ENCODE data around the gene MYO9B. TPM values are rescaled to one million over a fixed set of nuclear protein-coding genes. Genes with fewer than 3 reads are reported as not detected.
"Not testable (repeated sequence)": the region's sequence is repeated elsewhere in the genome, so short reads cannot be mapped to it uniquely, and the experiment has no call there.

The MYO9B gene
- total RNA-seq, 1 experiment from 2014 or later = 22.0 TPM

DNA sequence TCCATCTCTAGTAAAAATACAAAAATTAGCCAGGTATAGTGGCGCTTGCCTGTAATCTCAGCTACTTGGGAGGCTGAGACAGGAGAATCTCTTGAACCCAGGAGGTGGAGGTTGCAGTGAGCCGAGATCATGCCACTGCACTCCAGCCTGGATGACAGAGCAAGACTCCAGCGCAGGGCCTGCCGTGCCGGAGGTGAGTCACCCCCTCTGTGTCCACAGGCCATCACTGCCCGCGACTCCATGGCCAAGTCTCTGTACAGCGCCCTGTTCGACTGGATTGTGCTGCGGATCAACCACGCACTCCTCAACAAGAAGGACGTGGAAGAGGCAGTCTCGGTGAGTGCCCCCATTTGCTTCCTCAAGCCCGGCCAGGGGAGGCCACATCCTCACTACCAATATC lies 86.6 kb downstream of the MYO9B start:
- in situ Hi-C loops (cut with HindIII; ENCODE audit: low sequenced_read_pairs); DNase-seq (ENCODE audit: low spot score): not testable (repeated sequence)

DNA sequence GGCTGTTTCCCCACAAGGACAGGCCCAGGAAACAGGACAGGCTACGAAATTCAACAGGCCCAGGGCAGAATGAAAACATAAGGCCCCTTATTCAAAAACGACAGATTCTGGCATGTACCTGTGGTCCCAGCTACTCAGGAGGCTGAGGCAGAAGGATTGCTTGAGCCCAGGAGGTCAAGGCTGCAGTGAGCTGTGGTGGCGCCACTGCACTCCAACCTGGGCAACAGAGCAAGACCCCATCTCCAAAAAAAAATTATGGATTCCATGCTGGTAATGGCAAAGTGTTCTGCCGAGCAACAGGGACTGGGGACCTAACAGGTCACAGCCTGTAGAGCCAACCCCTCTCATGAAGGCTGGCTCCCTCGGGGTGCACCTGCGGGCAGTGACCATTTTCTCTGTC lies 87.0 kb downstream of the MYO9B start:
- DNase-seq (ENCODE audit: low spot score) = no peak
- in situ Hi-C loops (cut with HindIII; ENCODE audit: low sequenced_read_pairs) = no loop called here

DNA sequence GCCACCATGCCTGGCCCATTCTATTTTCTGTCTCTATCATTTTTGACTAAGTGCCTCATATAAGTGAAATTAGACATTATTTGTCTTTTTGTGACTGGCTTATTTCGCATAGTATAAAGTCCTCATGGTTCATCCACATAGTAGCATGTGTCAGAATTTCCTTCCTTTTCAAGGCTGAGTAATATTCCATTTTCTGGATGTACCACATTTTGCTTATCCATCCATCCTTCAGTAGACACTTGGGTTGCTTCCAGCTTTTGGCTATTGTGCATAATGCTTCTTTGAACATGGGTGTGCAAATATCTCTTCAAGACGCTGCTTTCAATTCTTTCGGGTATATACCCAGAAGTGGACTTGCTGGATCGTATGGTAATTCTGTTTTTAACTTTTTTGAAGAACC lies 88.1 kb downstream of the MYO9B start:
- DNase-seq (ENCODE audit: low spot score) = no peak
- in situ Hi-C loops (cut with HindIII; ENCODE audit: low sequenced_read_pairs) = no loop called here

DNA sequence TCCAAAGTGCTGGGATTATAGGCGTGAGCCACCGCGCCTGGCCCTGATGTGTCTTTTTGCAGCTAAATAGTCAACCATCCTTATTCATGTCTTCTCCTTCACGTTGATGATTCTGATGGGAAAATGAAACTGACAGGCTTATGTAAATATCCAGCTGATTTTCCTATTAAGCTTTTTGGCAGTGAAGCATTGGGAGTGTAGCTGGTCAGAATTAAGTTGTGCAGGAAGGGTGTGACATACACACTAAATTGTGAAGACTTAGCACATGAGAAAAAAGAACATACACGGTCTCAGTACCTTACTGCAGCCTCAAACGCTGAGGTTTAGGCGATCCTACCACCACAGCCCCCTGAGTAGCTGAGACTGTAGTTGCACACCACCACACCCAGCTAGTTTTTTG lies 89.1 kb downstream of the MYO9B start:
- no peak for DNase-seq (ENCODE audit: low spot score)
- in situ Hi-C loops (cut with HindIII; ENCODE audit: low sequenced_read_pairs) = no loop called here

DNA sequence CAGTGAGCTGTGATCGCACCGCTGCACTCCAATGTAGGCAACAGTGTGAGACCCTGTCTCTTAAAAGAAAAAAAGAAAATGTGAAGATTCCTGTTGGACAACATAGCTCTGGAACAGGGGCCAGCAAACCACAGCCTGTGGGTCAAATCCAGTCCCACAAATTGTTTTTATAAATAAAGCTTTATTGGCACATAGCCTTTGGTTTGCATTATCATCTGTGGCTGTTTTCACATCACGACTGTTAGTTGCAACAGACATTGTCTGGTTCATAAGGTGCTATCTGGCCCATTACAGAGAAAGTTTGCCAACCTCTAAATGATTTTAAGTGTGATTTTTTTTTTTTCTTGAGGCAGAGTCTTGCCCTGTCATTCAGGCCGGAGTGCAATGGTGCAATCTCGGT lies 90.1 kb downstream of the MYO9B start:
- in situ Hi-C loops (cut with HindIII; ENCODE audit: low sequenced_read_pairs) = no loop called here
- DNase-seq (ENCODE audit: low spot score) = no peak

DNA sequence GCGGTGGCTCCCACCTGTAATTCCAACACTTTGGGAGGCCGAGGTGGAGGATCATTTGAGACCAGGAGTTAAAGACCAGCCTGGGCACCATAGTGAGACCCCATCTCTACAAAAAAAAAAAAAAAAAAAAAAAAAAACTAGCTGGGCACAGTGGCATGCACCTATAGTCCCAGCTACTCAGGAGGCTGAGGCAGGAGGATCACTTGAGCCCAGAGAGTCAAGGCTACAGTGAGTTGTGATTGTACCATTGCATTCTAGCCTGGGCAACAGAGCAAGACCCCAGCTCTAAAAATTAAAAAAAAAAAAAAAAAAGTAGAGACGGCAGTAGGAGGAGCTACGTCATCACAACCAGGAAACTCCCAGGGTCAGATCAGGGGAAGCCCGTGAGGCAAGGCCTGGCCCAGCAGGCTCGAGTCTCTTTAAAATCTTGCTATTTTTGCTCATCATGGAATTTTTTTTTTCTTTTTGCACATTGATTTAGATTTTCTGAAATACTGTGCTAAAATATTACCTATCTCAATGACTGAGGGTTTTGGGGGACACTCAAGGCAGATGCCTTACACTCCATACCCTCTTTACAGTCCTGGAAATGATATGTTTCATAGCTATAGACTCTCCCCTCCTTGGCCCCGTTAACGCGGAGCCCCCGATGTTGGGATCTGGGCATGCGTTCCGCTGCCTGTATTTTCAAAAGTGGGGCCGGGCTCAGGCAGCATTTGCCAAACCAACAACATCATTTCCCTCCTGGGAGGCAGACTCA lies 95.1 kb downstream of the MYO9B start:
- no peak for DNase-seq (ENCODE audit: low spot score)
- in situ Hi-C loops (cut with HindIII; ENCODE audit: low sequenced_read_pairs) = no loop called here

DNA sequence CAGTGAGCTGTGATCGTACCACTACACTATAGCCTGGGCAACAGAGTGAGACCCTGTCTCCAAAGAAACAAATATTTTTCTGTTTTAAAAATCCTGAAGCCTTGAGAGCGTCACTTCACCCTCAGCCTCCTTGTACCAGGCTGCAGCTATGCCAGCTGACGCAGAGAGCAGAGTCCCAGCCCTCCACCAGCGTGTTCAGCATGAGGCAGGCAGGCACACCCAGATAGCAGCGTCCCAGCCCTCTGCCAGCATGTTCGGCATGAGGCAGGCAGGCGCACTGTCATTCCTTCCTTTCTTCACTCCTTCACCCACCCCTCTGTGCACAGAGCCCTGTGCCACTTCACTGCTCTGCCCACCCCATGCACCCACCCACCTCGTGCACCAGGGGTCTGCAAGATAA lies 96.3 kb downstream of the MYO9B start:
- no peak for DNase-seq (ENCODE audit: low spot score)
- in situ Hi-C loops (cut with HindIII; ENCODE audit: low sequenced_read_pairs) = no loop called here

DNA sequence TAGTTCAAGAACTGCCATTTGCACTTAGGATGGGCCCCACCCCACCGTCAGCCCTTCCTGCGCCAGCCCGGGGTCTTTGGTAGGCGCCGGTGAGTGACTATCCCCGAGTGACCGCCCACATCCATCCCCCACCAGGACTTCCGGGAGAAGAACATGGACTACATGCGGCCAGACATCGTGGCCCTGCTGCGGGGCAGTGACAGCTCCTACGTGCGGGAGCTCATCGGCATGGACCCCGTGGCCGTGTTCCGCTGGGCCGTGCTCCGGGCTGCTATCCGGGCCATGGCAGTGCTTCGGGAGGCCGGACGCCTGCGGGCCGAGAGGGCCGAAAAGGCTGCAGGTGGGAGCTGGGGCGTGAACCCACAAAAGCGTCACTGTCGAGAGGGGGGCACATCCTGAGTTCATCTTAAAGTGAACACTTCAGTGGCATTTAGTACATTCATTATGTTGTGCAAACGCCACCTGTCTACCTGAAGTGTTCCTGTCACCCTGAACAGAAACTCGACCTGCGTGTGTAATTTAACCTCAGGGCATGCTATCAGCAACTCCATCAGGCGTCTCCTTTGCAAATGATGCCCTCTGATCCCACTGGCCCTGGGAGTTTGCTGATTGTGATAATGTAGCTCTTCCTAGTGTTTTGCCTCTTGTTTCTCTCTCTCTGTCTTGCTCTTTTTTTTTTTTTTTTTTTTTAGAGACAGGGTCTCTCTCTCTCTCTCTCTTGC lies 97.2 kb downstream of the MYO9B start:
- DNase-seq (ENCODE audit: low spot score) = no peak
- in situ Hi-C loops (cut with HindIII; ENCODE audit: low sequenced_read_pairs) = no loop called here

DNA sequence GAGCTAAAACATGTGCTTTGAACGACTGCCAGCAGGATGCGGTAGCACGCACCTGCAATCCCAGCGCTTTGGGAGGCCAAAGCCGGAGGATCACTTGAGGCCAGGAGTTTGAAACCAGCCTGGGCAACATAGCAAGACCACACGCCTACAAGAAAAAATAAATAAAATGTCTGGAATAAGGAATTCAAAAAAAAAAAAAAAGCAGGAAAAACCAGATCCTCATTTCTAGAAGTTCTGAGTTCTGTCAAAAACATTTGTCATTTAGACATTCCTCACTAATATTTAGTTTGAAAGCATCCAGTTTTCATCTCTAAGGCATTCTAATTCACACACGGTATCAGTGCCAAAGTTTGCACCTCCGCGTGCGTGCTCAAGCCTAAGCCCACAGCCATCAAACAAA lies 102.7 kb downstream of the MYO9B start:
- no peak for DNase-seq (ENCODE audit: low spot score)
- in situ Hi-C loops (cut with HindIII; ENCODE audit: low sequenced_read_pairs) = no loop called here

DNA sequence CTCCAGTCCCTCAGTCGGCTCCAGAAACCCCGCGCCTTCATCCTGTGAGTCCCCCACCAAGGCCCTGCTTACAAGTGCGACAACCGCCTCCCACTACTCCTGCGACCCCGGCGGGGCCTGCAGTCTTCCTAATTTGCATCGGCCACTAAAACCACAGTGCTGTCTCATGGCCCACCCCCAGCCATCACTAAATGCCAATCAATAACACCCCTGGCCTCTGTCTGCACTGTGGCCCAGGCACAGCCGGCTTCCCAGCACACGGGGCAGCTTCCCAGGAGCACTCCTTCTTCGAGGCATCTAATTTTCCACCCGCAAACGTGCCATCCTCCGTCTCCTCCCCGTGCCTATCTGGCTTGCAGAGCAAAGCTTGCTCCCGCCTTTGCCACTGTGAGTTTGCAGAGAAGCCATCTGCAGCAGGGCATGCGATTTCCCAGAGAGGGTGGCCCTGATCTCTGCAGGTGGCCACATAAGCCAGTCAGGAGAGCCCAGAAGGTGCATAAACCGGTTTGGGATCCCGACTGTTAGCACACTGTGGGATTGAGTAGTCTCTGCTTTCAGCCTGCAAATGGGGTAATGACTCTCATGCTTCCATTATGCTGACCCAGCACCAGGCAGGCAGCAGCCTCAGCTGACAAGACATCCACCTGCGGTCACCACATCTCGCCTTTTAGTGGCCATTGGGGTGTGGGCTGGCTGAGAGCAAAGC lies 105.6 kb downstream of the MYO9B start:
- in situ Hi-C loops (cut with HindIII; ENCODE audit: low sequenced_read_pairs) = no loop called here
- no peak for DNase-seq (ENCODE audit: low spot score)

DNA sequence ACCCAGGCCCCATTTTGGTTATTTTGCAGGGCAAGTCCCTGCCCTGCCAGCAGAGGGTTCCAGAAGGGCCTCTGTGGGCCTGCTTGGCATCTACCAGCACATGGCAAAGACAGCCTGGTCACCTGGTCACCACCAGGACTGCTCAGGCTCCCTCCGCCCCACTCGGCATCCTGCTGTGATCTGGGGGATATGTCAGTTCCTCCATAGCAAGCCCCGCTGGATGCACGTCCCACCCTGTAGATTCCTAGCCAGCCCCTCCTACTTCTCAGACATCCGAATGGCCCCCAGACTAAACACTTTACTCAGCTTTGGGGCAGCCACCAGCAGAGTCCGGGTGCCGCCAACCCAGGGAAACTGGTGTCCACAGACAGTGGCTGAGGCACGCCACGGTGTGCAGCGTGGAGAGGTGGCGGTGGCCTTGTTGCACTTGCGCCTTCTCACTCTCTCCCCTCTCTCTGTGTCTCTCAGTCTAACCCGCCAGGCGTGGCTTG lies 107.7 kb downstream of the MYO9B start:
- no peak for DNase-seq (ENCODE audit: low spot score)
- in situ Hi-C loops (cut with HindIII; ENCODE audit: low sequenced_read_pairs) = no loop called here

DNA sequence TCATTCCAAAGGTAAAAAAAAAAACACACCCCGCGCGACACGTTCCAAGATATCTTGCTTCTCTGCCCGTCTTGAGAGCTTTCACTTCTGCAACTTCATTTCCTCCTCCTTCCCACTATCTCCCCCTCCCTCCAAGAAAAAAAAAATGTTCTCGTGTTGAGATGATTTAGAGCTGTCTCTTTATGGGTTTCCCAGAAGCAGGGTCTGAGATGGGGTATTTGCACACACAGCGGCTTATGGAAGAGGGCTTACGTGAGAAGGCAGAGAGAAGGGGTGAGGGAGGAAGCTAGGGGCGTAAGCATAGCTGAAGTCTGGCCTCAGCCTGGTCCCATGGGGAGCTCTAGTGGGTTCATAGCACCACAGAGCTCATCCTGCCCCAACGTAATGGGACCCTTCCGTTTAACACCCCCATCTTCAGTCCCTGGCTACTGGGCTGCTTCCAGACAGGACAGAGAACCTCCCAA lies 108.3 kb downstream of the MYO9B start:
- in situ Hi-C loops (cut with HindIII; ENCODE audit: low sequenced_read_pairs) = no loop called here
- DNase-seq (ENCODE audit: low spot score) = no peak

DNA sequence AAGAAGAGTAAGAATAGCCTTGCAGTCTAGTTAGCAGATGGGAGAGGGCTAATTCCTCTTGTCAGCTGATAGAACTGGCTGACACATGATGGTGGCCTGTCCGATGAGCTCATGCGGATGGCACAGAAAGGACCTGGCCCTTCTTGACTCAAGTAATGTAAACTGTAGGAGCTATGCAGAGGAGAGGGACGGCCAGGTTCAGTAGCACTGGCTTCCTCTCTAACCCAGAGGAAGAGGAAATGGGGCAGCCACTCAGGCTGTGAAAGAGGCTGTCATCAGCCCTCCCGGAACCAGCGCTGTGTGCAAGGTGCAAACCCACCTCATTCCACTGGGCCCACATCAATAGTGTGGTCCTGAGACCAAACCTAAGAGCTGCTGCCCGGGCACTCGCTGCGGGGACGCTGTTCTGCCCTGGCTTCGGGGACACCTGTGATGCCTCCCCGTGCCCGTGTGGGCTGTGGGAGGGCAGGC lies 108.8 kb downstream of the MYO9B start:
- in situ Hi-C loops (cut with HindIII; ENCODE audit: low sequenced_read_pairs) = no loop called here
- DNase-seq (ENCODE audit: low spot score) = no peak

DNA sequence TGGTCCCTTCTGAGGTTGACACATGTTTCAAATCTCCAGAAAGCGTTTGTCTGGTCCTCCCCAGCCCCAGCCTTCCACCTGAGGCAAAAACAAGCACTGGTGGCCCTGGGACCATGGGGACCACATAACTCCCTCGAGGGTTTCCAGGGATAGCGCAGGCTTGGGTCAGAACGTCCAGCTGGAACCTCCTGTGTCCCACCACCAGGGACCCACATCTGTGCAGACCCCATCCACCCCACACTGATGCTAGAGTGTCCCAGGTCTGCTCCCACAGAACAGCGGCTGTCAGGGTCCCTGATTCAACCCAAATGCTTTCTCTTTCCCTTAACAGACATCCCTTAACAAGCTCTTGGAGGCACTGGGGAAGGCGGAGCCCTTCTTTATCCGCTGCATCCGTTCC lies 110.0 kb downstream of the MYO9B start:
- in situ Hi-C loops (cut with HindIII; ENCODE audit: low sequenced_read_pairs) = no loop called here
- no peak for DNase-seq (ENCODE audit: low spot score)

DNA sequence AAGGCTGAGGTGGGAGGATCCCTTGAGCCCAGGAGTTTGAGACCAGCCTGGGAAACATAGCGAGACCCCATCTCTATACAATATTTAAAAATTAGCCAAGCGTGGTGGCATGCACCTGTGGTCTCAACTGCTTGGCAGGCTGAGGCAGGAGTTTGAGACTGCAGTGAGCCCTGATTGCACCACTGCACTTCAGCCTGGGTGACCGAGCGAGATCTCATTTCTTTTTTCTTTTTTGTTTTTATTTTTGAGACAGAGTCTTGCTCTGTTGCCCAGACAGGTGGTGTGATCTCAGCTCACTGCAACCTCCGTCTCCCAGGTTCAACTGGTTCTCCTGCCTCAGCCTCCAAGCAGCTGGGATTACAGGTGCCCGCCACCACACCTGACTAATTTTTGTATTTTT lies 116.2 kb downstream of the MYO9B start:
- in situ Hi-C loops (cut with HindIII; ENCODE audit: low sequenced_read_pairs) = not testable (repeated sequence)

DNA sequence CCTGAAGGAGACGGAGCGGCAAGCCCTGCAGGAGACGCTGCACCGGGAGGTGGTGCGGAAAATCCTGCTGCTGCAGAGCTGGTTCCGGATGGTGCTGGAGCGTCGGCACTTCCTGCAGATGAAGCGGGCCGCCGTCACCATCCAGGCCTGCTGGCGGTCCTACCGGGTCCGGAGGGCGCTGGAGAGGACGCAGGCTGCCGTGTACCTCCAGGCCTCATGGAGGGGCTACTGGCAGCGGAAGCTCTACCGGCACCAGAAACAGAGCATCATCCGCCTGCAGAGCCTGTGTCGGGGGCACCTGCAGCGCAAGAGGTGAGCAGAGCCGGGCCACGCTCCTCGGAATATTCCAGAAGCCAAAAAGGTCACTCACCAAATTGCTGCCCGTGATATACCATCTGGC lies 117.2 kb downstream of the MYO9B start:
- no peak for DNase-seq (ENCODE audit: low spot score)
- in situ Hi-C loops (cut with HindIII; ENCODE audit: low sequenced_read_pairs) = no loop called here

More for the DNA sequence above, 116.2 kb downstream of the MYO9B start:
- DNase-seq (ENCODE audit: low spot score) = not testable (repeated sequence)

DNA sequence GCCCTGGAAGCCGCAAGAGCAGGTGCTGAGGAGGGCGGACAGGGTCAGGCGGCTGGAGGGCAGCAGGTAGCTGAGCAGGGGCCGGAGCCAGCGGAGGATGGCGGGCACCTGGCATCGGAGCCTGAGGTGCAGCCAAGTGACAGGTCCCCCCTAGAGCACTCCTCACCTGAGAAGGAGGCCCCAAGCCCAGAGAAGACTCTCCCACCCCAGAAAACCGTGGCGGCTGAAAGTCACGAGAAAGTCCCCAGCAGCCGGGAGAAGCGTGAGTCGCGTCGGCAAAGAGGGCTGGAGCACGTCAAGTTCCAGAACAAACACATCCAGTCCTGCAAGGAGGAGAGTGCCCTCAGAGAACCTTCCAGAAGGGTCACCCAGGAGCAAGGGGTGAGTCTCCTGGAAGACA lies 119.0 kb downstream of the MYO9B start:
- DNase-seq (ENCODE audit: low spot score) = no peak
- in situ Hi-C loops (cut with HindIII; ENCODE audit: low sequenced_read_pairs) = no loop called here

DNA sequence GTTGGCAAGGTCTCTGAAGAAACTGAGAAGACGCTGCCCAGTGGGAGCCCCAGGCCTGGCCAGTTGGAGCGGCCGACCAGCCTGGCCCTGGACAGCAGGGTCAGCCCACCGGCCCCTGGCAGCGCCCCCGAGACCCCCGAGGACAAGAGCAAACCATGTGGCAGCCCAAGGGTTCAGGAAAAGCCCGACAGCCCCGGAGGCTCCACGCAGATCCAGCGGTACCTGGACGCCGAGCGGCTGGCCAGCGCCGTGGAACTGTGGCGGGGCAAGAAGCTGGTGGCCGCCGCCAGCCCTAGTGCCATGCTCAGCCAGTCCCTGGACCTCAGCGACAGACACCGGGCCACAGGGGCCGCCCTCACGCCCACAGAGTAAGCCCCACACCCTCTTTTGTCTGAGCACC lies 119.5 kb downstream of the MYO9B start:
- DNase-seq (ENCODE audit: low spot score) = no peak
- in situ Hi-C loops (cut with HindIII; ENCODE audit: low sequenced_read_pairs) = no loop called here

DNA sequence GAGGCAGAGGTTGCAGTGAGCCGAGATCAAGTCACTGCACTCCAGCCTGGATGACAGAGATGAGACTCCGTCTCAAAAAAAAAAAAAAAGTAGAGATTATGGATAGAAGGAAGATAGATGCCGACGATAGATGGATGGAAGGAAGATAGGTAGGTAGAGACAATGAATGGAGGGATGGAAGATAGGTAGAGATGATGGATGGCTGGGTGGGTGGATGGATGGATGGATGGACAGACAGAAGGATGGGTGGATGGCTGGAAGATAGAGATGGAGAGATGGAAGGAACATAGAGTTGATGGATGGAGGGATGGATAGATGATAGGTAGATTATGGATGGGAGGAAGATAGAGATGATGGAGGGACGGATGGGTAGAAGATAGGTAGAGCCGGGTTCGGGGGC lies 121.0 kb downstream of the MYO9B start:
- in situ Hi-C loops (cut with HindIII; ENCODE audit: low sequenced_read_pairs) = no loop called here
- no peak for DNase-seq (ENCODE audit: low spot score)

DNA sequence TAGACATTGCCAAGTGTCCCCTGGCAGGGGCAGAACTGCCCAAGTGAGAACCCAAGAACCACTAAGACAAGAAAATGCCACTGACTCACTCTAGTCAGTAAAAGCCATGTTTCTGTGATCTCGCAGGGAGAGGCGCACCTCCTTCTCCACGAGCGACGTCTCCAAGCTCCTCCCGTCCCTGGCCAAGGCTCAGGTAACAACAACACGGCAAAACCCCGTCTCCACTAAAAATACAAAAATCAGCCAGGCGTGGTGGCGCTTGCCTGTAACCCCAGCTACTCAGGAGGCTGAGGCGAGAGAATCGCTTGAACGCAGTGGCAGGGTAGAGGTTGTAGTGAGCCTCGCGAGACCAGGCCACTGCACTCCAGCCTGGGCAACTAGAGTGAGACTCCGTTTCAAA lies 122.1 kb downstream of the MYO9B start:
- in situ Hi-C loops (cut with HindIII; ENCODE audit: low sequenced_read_pairs) = no loop called here
- DNase-seq (ENCODE audit: low spot score) = no peak

All from G401 (cell line).